Right forelimb (tissue), 1 donor: ENCODE data around the gene HNRNPLL.
"Not testable (repeated sequence)": the region's sequence is repeated elsewhere in the genome, so short reads cannot be mapped to it uniquely, and the experiment has no call there.

Experiments
- DNase-seq: peaks from one replicate; pipeline ENCODE4 v3.0.0-alpha.2; 2018

The HNRNPLL gene

DNA sequence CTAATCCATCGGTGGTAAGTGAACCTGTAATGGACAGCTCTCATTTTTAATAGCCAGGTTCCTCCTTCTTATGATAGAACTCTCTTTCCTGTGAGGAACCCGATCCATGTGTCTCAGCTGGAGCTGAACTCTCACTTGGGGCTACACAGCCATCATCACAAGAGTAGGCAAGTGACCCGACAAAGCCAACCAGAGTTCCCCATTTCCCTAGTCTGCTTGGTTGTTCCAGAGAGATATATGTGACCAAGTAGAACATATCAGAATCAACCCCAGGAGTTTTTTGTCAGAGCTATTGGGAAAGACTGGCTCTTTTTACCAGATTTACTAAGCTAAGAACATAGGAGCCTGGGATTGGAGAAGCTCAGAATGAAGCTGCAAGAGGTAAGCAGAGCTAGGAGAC, 14.6 kb upstream of the HNRNPLL start:
- DNase-seq: no peak

DNA sequence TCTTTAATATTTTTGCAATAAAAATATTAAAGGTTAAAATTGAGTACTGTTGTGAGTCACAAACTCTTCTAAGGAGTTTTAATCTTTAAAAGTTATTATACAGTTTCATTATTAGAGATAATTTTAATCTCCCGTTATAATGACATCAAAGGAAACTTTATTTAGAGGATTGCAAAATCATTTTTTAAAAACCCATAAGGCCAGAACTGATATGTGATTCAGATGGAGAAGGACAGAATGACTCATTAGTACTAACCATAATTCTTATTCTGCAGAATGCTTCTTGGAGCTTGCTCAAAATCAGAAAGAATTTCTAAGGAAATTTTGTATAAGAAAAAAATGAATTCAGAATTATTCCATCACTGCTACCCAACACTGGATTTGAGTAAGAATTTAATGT, 12.5 kb upstream of the HNRNPLL start:
- DNase-seq: no peak

DNA sequence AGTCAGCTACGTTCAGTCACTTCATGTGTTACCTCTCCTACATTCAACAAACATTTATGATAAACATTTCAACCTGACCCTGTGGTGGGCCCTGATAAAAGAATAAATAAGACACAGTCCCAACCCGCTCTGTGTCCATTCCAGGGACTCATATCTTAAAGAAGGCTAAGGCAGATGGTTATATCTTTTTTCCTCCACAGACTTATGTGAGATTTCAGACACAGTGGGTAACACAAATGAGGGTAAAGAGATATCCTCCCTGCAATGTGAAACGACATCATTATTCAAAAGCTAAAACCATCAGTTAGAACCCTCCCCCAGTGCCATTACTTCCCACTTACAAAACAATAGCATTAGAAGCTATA, 11.1 kb upstream of the HNRNPLL start:
- no peak for DNase-seq

DNA sequence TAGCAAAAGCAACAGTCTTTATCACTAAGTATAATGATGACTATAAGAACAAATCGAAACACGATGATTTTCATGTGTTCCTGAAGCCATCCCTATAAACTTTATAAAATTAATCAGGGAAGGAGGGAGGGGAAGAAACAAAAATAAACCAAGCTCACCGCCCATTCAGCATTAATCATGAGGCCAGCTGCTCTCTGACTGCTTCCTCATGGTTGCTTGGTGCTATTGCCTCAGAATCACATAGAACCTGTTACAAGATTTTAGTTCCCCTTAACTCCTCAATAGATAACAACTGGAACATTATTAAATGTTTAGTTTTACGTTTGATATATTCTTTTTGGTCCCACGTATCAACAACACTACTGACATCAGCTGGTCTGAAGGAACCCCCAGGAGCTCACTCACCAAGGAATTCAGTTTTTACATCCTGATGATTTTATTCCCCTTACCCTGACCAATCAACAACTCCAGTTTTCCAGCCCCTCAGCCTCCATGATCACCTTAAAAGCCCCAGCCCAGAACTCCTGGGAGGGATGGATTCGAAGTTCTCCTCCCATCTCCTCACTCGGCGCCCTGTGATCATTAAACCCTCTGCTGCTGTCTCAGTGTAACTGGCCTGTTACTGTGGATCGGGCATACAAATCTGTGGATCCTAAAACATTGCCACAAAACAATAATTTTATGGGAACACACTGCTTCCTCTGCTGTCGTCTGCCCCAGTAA, 10.6 kb upstream of the HNRNPLL start:
- no peak for DNase-seq

DNA sequence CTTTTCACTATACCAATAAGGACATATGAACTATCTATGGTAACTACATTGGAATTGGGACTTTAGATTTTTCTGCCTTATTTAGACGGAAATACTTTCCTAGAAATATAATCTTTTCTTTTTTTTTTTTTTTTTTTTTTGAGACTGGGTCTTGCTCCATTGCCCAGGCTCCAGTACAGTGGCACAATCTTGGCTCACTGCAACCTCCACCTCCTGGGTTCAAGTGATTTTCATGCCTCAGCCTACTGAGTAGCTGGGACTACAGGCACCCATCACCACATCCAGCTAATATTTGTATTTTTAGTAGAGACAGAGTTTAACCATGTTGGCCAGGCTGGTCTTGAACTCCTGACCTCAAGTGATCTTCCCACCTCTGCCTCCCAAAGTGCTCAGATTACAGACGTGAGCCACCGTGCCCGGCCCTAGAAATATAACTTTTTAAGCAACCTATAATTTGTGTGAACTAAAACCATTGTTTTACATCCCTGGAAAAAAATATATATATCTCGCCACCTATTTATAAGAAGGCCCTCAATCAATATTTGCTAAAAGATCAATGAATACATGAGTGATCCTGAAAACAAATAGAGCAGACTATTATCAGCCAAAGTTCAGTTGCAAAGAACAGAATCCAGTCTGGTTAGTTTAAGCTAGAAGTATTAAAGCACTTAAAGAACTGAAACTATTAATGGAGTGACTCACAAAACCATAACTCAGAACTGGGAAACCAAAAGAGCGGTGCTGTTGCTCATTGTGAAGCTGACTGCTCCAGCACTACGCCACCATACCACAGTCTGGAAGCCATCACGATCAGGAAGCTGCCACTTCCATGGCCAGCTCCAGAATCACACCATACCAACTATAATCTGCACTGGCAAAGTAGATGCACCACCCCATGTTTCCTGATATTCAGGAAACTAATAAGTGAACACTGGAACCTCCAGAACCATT, 8.4 kb upstream of the HNRNPLL start:
- no peak for DNase-seq

DNA sequence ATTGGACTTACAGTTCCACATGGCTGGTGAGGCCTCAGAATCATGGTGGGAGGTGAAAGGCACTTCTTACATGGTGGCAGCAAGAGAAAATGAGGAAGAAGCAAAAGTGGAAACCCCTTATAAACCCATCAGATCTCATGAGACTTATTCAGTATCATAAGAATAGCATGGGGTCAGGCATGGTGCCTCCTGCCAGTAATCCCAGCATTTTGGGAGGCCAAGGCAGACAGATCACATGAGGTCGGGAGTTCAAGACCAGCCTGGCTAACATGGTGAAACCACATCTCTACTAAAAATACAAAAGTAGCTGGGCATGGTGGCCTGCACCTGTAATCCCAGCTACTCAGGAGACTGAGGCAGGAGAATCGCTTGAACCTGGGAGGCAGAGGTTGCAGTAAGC, 6.5 kb upstream of the HNRNPLL start:
- not testable (repeated sequence) for DNase-seq

DNA sequence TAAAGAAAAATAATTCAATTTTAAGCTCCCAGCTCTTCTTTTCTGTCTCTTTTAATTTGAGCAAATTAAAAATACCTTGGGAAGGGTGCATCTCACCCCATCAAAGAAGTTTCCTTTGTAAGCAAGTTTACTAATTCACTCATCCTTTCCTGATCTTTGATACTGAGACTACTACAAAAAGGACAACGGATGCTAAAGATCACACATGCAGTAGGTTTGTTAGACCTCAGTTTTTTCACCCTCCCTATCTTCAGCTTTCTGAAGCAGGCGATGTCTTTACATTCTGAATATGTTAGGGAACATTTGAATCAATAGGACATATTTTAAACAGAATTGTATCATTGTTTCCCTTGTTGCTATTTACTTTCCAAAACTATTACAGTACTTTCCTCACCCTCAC, 6.0 kb upstream of the HNRNPLL start:
- DNase-seq: no peak

DNA sequence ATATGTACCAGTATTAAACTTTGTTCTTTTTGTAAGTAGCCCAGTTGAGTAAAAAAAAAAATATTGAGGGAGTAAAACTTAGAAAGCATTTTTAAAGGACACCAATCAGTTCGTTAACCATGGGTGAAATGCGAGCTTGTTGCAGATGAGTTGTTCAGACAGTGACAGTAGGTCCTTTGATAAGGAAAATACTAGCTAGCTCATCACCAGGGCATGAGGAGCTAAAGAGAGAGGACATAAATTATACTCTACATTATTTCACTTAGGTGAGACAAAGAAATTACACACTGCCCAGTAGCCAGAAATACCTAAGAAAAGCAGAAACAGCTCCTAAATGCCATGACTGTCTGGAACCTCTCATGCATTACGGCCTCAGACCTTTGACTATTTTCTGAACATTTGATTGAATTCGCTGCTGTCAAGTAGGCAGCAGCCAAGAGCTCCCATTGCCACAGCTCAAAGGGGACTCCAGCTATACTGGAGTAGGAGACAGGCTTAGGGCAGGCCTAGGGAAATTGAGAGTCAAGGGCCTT, 2.6 kb upstream of the HNRNPLL start:
- no peak for DNase-seq

DNA sequence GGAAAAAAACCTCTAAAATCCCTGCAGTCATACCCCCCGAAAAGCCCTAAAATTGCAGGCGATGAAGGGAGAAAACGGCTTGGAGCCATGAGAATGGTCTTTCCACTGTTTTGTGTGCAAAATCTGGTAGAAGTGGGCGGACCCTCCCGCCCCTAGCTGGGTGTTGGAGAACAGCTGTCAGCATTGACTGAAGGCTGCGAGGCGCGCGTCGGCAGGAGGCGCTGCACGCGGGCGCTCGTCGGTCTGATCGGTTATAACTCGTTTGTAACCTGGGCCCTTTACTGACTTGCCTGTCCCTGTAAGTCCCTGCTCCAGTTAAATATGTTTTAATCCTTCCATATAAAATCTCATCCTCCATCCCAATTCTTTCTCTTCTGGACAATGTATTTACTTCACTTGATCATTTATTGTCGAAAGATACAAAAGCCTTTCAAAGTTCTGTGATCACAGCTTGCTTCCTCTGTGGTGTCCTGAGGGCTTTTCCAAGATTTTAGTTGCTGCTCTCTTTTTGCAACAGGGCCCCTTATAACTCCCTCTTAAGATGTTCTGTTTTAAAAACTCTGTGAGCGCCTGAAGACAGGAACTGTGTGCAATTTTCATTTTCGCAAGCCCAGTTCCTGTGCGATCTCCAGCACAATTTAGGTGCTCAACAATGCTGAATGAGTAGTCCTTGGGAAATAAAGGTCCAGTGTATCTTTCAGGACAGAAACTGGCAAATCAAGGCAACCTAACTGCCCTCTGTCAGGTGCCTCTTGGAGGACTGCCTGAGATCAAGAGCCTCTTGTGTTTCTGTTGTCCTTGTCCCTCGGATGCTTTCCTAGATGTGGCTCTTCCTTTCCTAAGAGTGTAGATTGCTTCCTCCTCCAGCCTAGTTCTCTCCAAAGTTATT, 918 bp upstream of the HNRNPLL start:
- peak; percentile 89 for DNase-seq

DNA sequence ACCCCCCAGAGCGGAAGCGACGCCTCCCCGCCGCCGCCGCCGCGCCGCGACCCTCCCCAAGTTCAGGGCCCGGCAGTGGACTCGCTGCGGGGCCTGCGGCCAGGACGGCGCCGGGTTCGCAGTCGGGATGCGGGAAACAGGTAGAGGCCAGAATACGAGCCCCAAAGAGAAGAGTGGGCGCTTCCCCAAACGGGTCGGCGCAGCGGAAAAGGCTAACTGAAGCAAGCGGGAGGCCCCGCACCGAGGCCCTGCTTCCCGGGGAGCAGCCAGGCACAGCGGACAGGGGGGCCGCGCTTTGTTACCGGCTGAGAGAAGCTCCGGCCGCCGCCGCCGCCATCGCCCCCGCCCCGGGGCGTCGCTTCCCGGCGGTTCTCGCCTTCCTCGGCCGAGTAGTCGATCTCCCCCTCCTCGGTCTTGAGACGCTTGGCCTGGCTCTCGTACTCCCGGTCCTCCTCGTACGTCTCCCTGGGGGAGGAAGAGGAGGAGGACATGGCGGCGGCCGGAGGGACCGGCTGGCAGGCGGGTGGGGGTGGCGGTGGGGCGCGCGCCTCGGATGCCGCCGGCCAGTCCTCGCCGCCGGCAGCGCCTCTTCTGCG, 494 bp downstream of the HNRNPLL start:
- no peak for DNase-seq

DNA sequence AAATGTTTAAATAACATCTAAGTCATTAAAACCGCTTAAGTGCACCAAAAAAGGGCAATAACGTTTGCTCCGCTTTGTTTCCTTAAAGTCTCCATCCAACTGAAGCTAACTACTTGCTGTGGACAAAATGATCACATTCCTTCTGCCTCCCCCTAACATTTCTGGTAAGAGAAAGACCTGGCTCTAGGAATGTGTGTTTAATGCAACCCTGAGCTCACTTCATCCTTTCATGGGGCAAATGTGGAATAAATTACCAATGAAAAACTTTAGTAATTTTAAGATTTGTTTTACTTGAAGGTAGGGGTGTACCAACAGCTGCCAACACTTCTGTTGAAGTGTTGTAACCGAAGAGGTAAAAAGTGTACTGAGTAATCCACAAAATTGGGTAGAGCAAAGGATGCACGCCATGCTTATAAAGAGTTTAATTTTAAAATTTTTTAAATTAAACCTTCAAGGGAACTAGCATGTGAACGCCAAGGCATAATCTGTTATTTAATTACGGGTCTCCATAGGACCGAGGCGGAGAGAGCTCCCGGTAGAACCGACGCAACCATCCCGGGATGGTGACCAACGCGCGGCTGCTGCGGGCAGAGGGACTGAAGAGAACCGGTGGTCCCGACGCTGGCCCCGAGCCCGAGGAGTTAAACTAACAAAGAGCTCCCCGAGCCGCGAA, 1.1 kb downstream of the HNRNPLL start:
- DNase-seq: no peak

DNA sequence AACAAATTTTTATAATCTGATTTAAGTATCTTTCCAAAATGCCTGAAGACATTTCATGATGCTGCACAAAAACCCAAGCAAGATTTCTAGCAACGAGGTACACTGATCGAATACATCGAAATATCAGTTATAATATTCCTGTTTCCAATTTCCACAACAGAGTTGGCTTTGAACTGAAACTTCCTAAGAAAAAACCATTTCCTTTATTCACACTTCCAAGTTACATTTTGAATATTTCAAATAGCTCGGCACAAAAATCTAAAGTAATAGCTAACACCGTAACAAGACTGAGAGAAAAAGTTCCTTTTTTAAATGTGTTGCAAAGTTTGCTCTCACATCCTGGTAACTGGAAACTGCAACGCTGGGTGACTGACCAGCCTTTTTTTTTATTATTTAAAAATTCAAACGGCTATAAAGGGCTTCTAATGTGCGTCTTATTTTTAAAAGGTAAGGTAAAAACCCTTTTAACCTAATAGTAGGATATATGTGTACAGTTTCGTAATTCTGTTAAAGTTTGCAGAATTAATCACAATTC, 1.7 kb downstream of the HNRNPLL start:
- no peak for DNase-seq

DNA sequence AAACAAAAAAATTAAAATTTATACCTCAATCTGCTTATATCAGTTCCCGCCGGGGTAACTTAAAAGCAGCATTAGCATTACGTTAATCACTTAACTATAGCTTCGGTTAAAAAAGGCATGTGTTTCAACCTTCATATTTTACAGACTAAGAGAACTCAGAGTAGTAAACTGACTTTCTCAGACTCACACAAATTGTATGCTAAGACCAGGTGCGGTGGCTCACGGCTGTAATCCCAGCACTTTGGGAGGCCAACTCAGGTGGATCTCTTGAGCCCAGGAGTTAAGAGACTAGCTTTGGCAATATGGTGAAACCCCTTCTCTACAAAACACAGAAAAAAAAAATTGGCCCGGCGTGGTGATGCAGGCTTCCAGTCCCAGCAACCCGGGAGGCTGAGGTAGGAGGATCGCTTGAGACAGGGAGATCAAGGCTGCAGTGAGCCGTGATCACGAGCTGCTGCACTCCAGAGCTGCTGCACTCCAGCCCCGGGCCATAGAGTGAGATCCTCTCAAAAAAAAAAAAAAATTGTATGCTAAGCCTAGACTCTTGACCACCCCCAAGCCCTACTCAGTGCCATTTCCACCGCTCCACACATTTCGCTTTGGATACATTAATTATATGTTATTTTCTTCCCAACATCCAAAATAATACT, 2.4 kb downstream of the HNRNPLL start:
- DNase-seq: no peak

DNA sequence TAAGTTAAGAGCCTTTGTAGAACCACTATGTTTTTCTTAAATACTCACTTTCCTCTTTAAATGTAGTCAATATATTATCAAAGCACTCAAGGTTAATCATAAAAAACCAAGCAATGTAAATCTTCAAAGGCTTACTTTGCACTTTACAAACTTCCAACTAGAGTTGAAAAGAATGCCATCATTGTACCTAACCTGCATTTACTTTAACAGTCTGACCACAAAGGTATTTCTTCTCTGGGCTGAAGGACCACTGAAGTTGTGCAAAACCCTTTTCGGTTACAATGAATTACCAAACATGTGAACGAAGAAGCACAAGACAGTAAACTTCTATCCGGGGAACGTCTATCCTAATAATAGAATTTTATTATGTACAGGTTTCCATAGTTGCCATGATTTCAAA, 3.0 kb downstream of the HNRNPLL start:
- no peak for DNase-seq

DNA sequence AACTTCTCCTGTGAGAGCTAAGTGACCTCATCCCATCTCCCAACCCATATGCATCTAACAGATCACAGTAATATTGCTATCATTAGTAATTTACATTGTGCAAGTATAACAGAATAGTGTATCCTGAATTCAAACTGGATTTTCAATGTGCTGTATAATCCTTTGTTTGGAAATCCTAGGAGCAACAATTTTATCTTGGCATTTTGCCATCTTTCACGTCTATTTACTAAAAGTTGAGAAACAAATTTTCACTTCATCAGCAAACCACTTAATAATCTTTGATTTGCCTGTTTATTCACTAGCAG, 3.8 kb downstream of the HNRNPLL start:
- DNase-seq: no peak

DNA sequence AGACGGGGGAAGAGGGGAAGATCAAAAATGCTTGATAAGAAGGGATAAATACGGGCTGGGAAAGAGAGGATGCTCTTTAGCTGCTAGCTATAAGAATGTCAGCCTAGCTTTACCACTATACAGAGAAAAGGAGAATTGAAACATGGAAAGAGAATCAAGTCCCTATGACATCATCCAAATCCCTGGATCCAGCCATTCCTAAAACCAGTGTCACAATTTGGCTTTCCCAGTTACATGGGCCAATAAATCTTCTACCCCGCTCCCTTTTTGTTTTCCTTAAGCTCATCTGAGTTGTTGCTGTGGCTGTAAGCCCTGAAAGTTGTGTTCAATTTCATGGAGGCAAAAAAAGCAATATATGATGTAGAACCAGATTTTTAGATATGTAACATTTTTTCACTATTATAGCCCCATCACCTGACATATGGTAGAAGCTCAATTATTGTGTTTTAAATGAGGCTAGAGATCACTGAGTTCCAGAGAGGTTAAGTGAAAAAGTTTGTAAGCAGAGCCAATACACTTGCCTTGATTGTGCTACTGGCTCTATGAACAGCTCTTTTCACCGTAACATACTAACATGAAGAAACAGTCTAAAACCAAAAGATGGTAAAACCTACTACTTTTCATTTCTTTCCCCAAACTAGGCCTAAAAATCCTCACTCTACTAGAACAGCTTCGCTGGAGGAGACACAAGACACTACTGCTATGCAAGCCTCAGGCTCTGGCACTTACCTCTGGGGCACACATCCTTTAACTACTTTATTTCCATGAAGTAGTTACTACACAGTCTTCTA, 4.3 kb downstream of the HNRNPLL start:
- no peak for DNase-seq

DNA sequence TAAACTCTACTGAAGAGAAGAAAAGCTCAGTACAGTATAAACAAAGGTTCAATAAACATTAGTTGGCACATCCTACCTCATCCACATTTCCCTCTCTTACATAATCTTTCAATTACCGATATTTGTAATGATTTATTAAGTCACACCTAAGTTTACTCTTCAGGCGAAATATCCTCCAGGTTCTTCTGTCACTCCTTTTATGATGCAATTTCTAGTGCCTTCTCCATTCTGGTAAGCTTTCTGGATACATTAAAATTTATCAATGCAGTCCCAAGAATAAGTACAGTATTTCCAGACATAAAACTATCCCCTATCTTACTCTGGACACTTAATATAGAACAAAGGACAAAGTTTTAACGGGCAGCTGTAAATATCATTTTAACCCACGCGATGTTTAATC, 5.6 kb downstream of the HNRNPLL start:
- DNase-seq: no peak

DNA sequence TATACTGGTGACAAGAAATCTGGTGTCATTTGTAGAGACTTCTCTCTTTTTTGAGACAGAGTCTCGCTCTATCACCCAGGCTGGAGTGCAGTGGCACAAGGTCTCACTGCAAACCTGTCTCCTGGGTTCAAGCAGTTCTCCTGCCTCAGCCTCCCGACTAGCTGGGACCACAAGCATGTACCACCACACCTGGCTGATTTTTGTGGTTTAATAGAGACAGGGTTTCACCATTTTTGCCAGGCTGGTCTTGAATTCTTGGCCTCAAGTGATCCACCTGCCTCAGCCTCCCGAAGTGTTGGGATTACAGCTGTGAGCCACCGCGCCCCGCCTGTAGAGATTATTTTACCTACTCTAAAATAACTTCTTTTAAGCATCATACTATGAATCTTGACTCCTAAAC, 6.5 kb downstream of the HNRNPLL start:
- DNase-seq: no peak

DNA sequence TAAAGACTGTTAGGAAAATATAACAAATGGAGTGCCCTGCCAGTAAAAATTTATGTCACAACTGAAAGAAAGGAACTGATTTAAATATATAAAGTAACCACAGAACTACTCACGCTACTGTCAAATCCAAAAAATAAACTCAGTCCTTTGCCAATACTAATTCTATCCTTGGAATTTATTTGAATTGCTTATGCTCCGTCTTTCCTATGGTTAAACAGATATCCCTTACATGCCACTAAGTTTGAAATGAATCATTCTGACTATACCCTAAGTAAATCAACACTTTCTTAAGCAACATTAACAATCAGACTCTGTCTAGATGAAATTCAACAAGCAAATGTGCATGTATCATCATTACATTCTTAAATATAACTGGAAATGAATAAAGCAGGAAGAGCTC, 9.8 kb downstream of the HNRNPLL start:
- DNase-seq: no peak

DNA sequence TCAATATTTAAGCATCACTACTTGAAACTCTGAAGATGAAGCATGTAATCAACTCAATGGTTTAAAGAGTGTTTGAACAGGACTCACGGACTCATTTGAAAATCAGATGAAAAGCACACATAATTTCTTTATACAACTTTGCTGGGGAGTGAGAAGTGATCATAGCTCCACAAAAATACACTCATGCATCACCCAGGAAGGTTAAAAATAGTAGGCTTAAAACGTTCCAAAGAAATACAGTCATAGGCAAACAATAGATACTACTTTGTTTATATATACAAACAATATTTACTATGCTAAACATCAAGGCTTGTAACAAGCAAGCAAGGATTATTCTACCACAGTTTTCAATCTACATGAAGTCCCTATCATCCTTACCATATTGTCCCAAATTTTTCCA, 11.6 kb downstream of the HNRNPLL start:
- no peak for DNase-seq

DNA sequence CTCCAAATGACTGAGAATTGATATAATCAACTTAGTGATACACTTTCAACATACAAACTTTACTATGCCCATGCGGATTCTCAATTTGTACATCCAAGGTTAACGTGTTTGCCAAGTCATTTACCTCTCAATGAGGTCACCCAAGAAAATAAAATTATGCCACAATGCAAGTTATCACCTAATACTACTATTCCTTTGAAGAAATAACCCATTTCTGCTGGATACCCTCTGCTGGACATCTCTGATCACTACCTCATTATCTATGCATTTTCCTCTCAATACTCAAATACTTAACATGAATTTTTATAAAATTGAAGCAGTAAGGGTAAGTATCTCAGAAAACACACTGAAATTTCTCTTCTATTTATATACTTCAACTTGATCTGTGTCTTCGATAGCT, 12.7 kb downstream of the HNRNPLL start:
- DNase-seq: no peak
